Right lobe of liver (tissue), 6 donors: ENCODE measurements around the gene PDGFA. TPM values are rescaled to one million over a fixed set of nuclear protein-coding genes. Genes with fewer than 3 reads are reported as not detected.

Source experiments
- ATAC-seq, 4 donors: fragments of 200-7000 bp; cut with Tn5 transposase; one replicate each; pipeline ENCODE4 v1.9.1; 2020; ENCODE audit warnings: mild to moderate bottlenecking in 4 of 4, moderate library complexity in 4 of 4
- DNase-seq, 3 donors: peaks; one replicate each; pipeline ENCODE4 v3.0.0-alpha.2; 2020
- H3K27ac ChIP-seq, 3 donors: fragments of 200-600 bp; one replicate each; pipeline ENCODE4 v1.8.0; 2022
- H3K27me3 ChIP-seq, 2 donors: fragments of 200-600 bp; one replicate each; pipeline ENCODE4 v1.8.0; 2022
- H3K36me3 ChIP-seq, 4 donors: fragments of 200-600 bp; sonication (generic) in 1 of 4; one replicate each; pipeline versions ENCODE4 v1.5.1 to v1.8.0; 2017 to 2022; ENCODE audit warnings: control low read depth in 1 of 4
- H3K4me1 ChIP-seq, 4 donors: fragments of 200-600 bp; sonication (generic) in 1 of 4; one replicate each; pipeline versions ENCODE4 v1.5.1 to v1.8.0; 2017 to 2022; ENCODE audit warnings: control low read depth in 1 of 4
- H3K4me3 ChIP-seq, 3 donors: fragments of 200-600 bp; one replicate each; pipeline ENCODE4 v1.8.0; 2022
- H3K9me3 ChIP-seq, 4 donors: fragments of 200-600 bp; sonication (generic) in 1 of 4; one replicate each; pipeline versions ENCODE4 v1.5.1 to v1.8.0; 2017 to 2022; ENCODE audit warnings: control low read depth in 1 of 4
- POLR2A ChIP-seq: fragments of 450-650 bp; IDR thresholded peaks from one replicate; pipeline ENCODE4 v1.6.1; 2017; ENCODE audit warnings: antibody characterized with exemption, mild to moderate bottlenecking
- WGBS: methylation state at CpG from one replicate; pipeline ENCODE4 v1.1.6; 2018; ENCODE audit warnings: low coverage, low lambda C conversion rate; ENCODE audit not compliant: insufficient coverage; ENCODE audit errors: missing lambda C conversion rate; 5-methylcytosine and 5-hydroxymethylcytosine counted together
- intact Hi-C, 2 donors: fragments of 100-400 bp; cut with DNase I; formaldehyde crosslinking; loops; one replicate each; pipeline versions ENCODE4 v1.11.2 to v1.14.1; 2022
- total RNA-seq, 6 experiments: library from RNA; depleted of rRNA in 2 of 6; stranded (reverse); fragments of >200 nt in 2 of 6; fragmentation: NEBNext Ultra II Directional in 3 of 6; extraction: Animal tissue kit (Norgen Biotek cat#: 25700) in 3 of 6; gene quantifications; one replicate each; pipeline versions ENCODE4 v1.1.0 to v1.2.4, GENCODE V29; 2016 to 2023
- TF ChIP-seq, protein P1 (sequence below), 4 donors: fragments of 200-600 bp in 3 of 4; fragments of 450-650 bp in 1 of 4; IDR thresholded peaks; one replicate each; pipeline versions ENCODE4 v1.5.1 to v1.8.0; 2016 to 2022; ENCODE audit warnings: antibody characterized with exemption in 4 of 4, mild to moderate bottlenecking in 2 of 4
- donor health status: DM: no; HTN: yes; CAD: no.
- donor health status: DM: no; HTN: no; CAD: no.
- donor health status: DM: no; HTN: no; CAD: no.
- donor health status: DM: no; HTN: yes; CAD: no.
- donor health status: DM: no; HTN: yes; CAD: no.

PDGFA gene
- total RNA-seq, 6 experiments from 2014 or later = 2.3 to 20.9 (median 8.4) TPM

GRCh38 chr7:549066-549890, 29.6 kb upstream of the PDGFA start:
- no peak for TF ChIP-seq POLR2A
- TF ChIP-seq, protein P1, sequence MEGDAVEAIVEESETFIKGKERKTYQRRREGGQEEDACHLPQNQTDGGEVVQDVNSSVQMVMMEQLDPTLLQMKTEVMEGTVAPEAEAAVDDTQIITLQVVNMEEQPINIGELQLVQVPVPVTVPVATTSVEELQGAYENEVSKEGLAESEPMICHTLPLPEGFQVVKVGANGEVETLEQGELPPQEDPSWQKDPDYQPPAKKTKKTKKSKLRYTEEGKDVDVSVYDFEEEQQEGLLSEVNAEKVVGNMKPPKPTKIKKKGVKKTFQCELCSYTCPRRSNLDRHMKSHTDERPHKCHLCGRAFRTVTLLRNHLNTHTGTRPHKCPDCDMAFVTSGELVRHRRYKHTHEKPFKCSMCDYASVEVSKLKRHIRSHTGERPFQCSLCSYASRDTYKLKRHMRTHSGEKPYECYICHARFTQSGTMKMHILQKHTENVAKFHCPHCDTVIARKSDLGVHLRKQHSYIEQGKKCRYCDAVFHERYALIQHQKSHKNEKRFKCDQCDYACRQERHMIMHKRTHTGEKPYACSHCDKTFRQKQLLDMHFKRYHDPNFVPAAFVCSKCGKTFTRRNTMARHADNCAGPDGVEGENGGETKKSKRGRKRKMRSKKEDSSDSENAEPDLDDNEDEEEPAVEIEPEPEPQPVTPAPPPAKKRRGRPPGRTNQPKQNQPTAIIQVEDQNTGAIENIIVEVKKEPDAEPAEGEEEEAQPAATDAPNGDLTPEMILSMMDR (IDR thresholded peaks at IDR 0.05) = no peak
- H3K9me3 ChIP-seq = no peaks in the 10 kb centered on the region
- 93% methylated on average over 3 of the region's 43 CpGs for WGBS
- H3K36me3 ChIP-seq = no peaks in the 10 kb centered on the region
- no peaks in the 10 kb centered on the region for H3K27me3 ChIP-seq
- no peak overlapping the region for H3K4me3 ChIP-seq
- intact Hi-C loops = no loop called here
- no peak for ATAC-seq
- no peak for DNase-seq
- H3K4me1 ChIP-seq = no peaks in the 10 kb centered on the region
- H3K27ac ChIP-seq = no peak overlapping the region

DNA sequence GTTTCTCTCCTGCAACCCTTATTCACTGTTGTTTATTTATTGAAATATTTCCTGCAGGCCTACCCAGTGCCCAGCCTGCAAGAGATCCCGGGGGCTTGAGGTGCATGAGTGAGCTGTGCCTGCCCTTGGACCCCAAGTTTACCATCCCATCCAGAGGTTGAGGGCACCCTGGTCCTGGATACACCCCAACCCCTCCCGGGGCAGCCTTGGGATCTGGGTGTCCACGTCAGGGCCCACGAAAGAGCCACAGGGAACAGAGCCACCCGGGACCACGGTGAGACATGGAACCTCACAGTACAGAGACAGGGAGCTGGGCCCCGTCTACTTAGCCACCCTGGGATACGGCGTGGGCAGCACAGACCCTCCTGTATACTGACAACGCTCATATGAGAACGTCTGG, 28.8 kb upstream of the PDGFA start:
- intact Hi-C loops = no loop called here
- Histone ChIP-seq H3K36me3 (no peaks in the 10 kb centered on the region), H3K27ac (no peak overlapping the region), H3K4me3 (no peak overlapping the region), H3K27me3 (no peaks in the 10 kb centered on the region), H3K4me1 (no peaks in the 10 kb centered on the region), H3K9me3 (no peaks in the 10 kb centered on the region)
- no peak for DNase-seq
- WGBS = 88% methylated on average over 1 of the region's 11 CpGs
- ATAC-seq = no peak
- TF ChIP-seq, protein P1 (IDR thresholded peaks at IDR 0.05) = no peak
- TF ChIP-seq POLR2A = no peak

GRCh38 chr7:545470-545869, 25.8 kb upstream of the PDGFA start:
- TF ChIP-seq, protein P1 (IDR thresholded peaks at IDR 0.05) = no peak
- Histone ChIP-seq H3K4me3 (no peak overlapping the region), H3K27ac (no peak overlapping the region), H3K4me1 (no peaks in the 10 kb centered on the region), H3K36me3 (no peaks in the 10 kb centered on the region), H3K27me3 (no peaks in the 10 kb centered on the region), H3K9me3 (no peaks in the 10 kb centered on the region)
- DNase-seq (no peak), ATAC-seq (no peak)
- 84% methylated on average over 9 of the region's 16 CpGs for WGBS
- intact Hi-C loops = no loop called here

DNA sequence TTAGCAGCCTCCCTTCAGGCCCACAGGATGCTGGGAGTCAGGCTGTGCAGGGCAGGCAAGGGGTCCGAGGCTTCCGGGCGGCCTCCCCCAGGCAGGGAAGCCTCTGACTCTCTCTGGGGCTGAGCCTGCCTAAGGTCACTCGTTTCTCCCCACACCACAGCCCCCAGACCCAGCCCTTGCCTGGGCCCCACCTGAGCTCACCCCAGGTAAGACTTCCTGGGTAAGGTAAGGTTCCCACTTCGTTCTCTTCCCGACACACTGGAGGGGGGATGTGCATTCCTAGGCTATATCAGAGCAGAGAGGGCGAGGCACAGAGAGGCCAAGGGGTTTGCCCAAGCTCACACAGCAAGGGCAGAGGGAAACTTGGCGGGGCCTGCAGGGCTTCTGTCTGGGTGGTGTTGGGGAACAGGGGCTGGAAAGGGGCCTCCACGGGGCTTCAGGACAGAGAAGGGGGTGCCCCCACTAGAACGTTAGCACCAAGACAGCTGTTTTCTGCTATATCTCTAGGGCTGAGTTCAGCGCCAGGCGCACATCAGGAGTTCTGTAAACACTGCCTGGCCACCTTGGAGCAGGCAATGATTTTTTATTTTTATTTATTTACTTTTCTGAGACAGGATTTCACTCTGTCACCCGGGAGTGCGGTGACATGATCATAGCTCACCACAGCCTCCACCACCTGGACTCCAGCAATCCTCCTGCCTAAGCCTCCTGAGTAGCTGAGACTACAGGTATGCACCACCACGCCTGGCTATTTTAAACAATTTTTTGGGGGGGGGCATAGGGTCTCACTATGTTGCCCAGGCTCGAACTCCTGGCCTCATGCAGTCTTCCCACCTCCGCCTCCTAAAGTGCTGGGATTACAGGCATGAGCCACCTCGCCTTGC, 24.9 kb upstream of the PDGFA start:
- H3K27me3 ChIP-seq = no peaks in the 10 kb centered on the region
- DNase-seq = no peak
- H3K4me1 ChIP-seq = no peaks in the 10 kb centered on the region
- H3K27ac ChIP-seq = no peak overlapping the region
- H3K9me3 ChIP-seq = no peaks in the 10 kb centered on the region
- intact Hi-C loops = no loop called here
- no peak overlapping the region for H3K4me3 ChIP-seq
- H3K36me3 ChIP-seq = no peaks in the 10 kb centered on the region
- ATAC-seq = no peak
- WGBS = 87% methylated on average over 7 of the region's 18 CpGs
- TF ChIP-seq, protein P1 (IDR thresholded peaks at IDR 0.05) = no peak
- no peak for TF ChIP-seq POLR2A
